ENCODE measurements around the gene WDFY2.

The WDFY2 gene

GRCh38 chr13:51742031-51742430 is 157.8 kb downstream of the WDFY2 start:
- DNase-seq, result no peak

GRCh38 chr13:51742611-51743010 is 158.3 kb downstream of the WDFY2 start:
- no peak for DNase-seq

- DNase-seq, result no peak
Measured at GRCh38 chr13:51745243-51745642, 161.0 kb downstream of the WDFY2 start.

- no peak for DNase-seq
Measured at GRCh38 chr13:51746802-51747201, 162.5 kb downstream of the WDFY2 start.

- DNase-seq, result no peak
Measured at GRCh38 chr13:51747438-51748434, 163.5 kb downstream of the WDFY2 start.

- no peak for DNase-seq
Measured at GRCh38 chr13:51756651-51757050, 172.4 kb downstream of the WDFY2 start.

- no peak for DNase-seq
Measured at GRCh38 chr13:51758691-51759090, 174.4 kb downstream of the WDFY2 start.

- peak in 1 of 3 donors; percentile 6 for DNase-seq
Measured at GRCh38 chr13:51759240-51759639, 175.0 kb downstream of the WDFY2 start.

- DNase-seq, result no peak
Measured at GRCh38 chr13:51760592-51760991, 176.3 kb downstream of the WDFY2 start.

GRCh38 chr13:51761643-51762350 is 177.5 kb downstream of the WDFY2 start:
- peak in 1 of 3 donors; percentile 3 for DNase-seq

GRCh38 chr13:51763486-51763885 is 179.2 kb downstream of the WDFY2 start:
- no peak for DNase-seq

- DNase-seq, result peak; percentile 46 to 85 (median 67)
Measured at GRCh38 chr13:51764184-51765141, 180.2 kb downstream of the WDFY2 start.

GRCh38 chr13:51765142-51765515 is 180.9 kb downstream of the WDFY2 start:
- no peak for DNase-seq

- DNase-seq, result peak in 1 of 3 donors; percentile 10
Measured at GRCh38 chr13:51767100-51767499, 182.8 kb downstream of the WDFY2 start.

GRCh38 chr13:51768378-51768921 is 184.2 kb downstream of the WDFY2 start:
- DNase-seq, result no peak

GRCh38 chr13:51768976-51769375 is 184.7 kb downstream of the WDFY2 start:
- no peak for DNase-seq

- no peak for DNase-seq
Measured at GRCh38 chr13:51769455-51770127, 185.3 kb downstream of the WDFY2 start.

GRCh38 chr13:51770160-51770559 is 185.9 kb downstream of the WDFY2 start:
- DNase-seq, result no peak

- no peak for DNase-seq
Measured at GRCh38 chr13:51770681-51771417, 186.6 kb downstream of the WDFY2 start.

- DNase-seq, result no peak
Measured at GRCh38 chr13:51771418-51772104, 187.3 kb downstream of the WDFY2 start.

GRCh38 chr13:51772105-51772455 is 187.8 kb downstream of the WDFY2 start:
- DNase-seq, result no peak

All from suppressor macrophage treated with lipopolysaccharide for 1 hour (primary cell).